ENCODE data around the gene MTG1. TPM values are rescaled to one million over a fixed set of nuclear protein-coding genes. Genes with fewer than 3 reads are reported as not detected.

The MTG1 gene
- polyA plus RNA-seq, 1 donor (not counting 4 experiments of a cell fraction or from before 2014, with no cell fraction given) = 31.6 TPM

- Histone ChIP-seq H3K27me3 (ENCODE audit: control insufficient read depth, extremely low read depth, insufficient read depth, low read length) (no peaks in the 10 kb centered on the region), H4K20me1 (ENCODE audit: control insufficient read depth, extremely low read depth, insufficient read depth, low read length) (no peaks in the 10 kb centered on the region), H3K4me2 (ENCODE audit: control insufficient read depth, extremely low read depth, insufficient read depth, low read depth, low read length) (no peak overlapping the region), H3K9me3 (ENCODE audit: control insufficient read depth, low read depth, low read length) (peaks cover 10% of the 10 kb centered on the region), H3K36me3 (ENCODE audit: control insufficient read depth in 2 of 2, extremely low read depth in 1 of 2, insufficient read depth in 2 of 2, low read length in 2 of 2) (no peaks in the 10 kb centered on the region), H3K4me3 (ENCODE audit: control insufficient read depth in 2 of 3, extremely low read depth in 1 of 3, insufficient read depth in 2 of 3, low read depth in 1 of 3, low read length in 3 of 3) (no peak overlapping the region), H3K4me1 (ENCODE audit: control insufficient read depth, extremely low read depth, insufficient read depth, low read length) (no peaks in the 10 kb centered on the region), H2AFZ (ENCODE audit: control insufficient read depth, low read length) (no peak overlapping the region), H3K27ac (ENCODE audit: control insufficient read depth, insufficient read depth, low read length) (no peak overlapping the region), H3K9me1 (ENCODE audit: control insufficient read depth, extremely low read depth, insufficient read depth, low read length) (no peaks in the 10 kb centered on the region), H3K9ac (ENCODE audit: control insufficient read depth, extremely low read depth, insufficient read depth, low read length) (no peak overlapping the region), H3K79me2 (ENCODE audit: control insufficient read depth, insufficient read depth, low read length) (no peaks in the 10 kb centered on the region)
- DNase-seq (ENCODE audit: low read depth, low spot score) = no peak
- TF ChIP-seq EZH2 (IDR thresholded peaks at IDR 0.05; ENCODE audit: low read length) = no peak
- no peak for TF ChIP-seq CTCF (optimal IDR thresholded peaks at IDR 0.05 in 1 of 3, IDR thresholded peaks at IDR 0.05 in 1 of 3, conservative IDR thresholded peaks at IDR 0.05 in 1 of 3; ENCODE audit: extremely low read depth in 1 of 3, insufficient read depth in 2 of 3, low read length in 3 of 3)
- FAIRE-seq = no peak
- dilution Hi-C loops (cut with MboI; ENCODE audit: extremely low pct_ligation_motif_present, low sequenced_read_pairs) = no loop called here
Measured at GRCh38 chr10:133448120-133448519, 54.2 kb downstream of the MTG1 start.

- Histone ChIP-seq H3K27ac (ENCODE audit: control insufficient read depth, insufficient read depth, low read length) (no peak overlapping the region), H3K4me1 (ENCODE audit: control insufficient read depth, extremely low read depth, insufficient read depth, low read length) (no peaks in the 10 kb centered on the region), H4K20me1 (ENCODE audit: control insufficient read depth, extremely low read depth, insufficient read depth, low read length) (no peaks in the 10 kb centered on the region), H2AFZ (ENCODE audit: control insufficient read depth, low read length) (no peak overlapping the region), H3K9me3 (ENCODE audit: control insufficient read depth, low read depth, low read length) (peaks cover 4% of the 10 kb centered on the region), H3K4me3 (ENCODE audit: control insufficient read depth in 2 of 3, extremely low read depth in 1 of 3, insufficient read depth in 2 of 3, low read depth in 1 of 3, low read length in 3 of 3) (no peak overlapping the region), H3K9ac (ENCODE audit: control insufficient read depth, extremely low read depth, insufficient read depth, low read length) (no peak overlapping the region), H3K27me3 (ENCODE audit: control insufficient read depth, extremely low read depth, insufficient read depth, low read length) (no peaks in the 10 kb centered on the region), H3K9me1 (ENCODE audit: control insufficient read depth, extremely low read depth, insufficient read depth, low read length) (no peaks in the 10 kb centered on the region), H3K79me2 (ENCODE audit: control insufficient read depth, insufficient read depth, low read length) (no peaks in the 10 kb centered on the region), H3K4me2 (ENCODE audit: control insufficient read depth, extremely low read depth, insufficient read depth, low read depth, low read length) (no peak overlapping the region), H3K36me3 (ENCODE audit: control insufficient read depth in 2 of 2, extremely low read depth in 1 of 2, insufficient read depth in 2 of 2, low read length in 2 of 2) (no peaks in the 10 kb centered on the region)
- TF ChIP-seq CTCF (optimal IDR thresholded peaks at IDR 0.05 in 1 of 3, IDR thresholded peaks at IDR 0.05 in 1 of 3, conservative IDR thresholded peaks at IDR 0.05 in 1 of 3; ENCODE audit: extremely low read depth in 1 of 3, insufficient read depth in 2 of 3, low read length in 3 of 3) = no peak
- TF ChIP-seq EZH2 (IDR thresholded peaks at IDR 0.05; ENCODE audit: low read length) = no peak
- no peak for DNase-seq (ENCODE audit: low read depth, low spot score)
- FAIRE-seq = no peak
- dilution Hi-C loops (cut with MboI; ENCODE audit: extremely low pct_ligation_motif_present, low sequenced_read_pairs) = no loop called here
Measured at GRCh38 chr10:133451346-133451745, 57.4 kb downstream of the MTG1 start.

Data from keratinocyte (primary cell).